Measurements from ENCODE around the gene CLIC4. TPM values are rescaled to one million over a fixed set of nuclear protein-coding genes. Genes with fewer than 3 reads are reported as not detected.
"Not testable (repeated sequence)": the region's sequence is repeated elsewhere in the genome, so short reads cannot be mapped to it uniquely, and the experiment has no call there.

Gene CLIC4
- polyA plus RNA-seq, 1 donor: 119 TPM

DNA sequence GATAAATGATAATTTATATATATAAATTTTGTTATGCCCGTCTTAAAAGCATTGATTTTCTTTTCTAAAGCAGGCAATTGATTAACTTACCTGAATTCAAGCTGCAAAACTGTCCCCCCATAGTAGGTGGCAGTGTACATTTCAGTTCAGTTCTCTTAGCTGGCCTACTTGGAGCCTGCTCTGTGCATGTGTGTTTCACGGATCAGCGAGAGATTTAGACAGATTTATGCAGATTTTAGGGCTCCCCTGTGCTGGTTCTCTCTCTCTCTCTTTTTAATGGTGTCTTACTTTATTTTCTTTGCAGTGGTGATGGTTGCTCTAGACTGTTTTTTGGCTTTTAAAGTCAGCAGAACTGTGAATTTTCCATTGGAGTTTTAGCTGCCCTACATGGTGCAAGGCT lies 30.7 kb downstream of the CLIC4 start:
- DNase-seq: no peak

GRCh38 chr1:24776821-24777220 lies 31.6 kb downstream of the CLIC4 start:
- no peak for DNase-seq

DNA sequence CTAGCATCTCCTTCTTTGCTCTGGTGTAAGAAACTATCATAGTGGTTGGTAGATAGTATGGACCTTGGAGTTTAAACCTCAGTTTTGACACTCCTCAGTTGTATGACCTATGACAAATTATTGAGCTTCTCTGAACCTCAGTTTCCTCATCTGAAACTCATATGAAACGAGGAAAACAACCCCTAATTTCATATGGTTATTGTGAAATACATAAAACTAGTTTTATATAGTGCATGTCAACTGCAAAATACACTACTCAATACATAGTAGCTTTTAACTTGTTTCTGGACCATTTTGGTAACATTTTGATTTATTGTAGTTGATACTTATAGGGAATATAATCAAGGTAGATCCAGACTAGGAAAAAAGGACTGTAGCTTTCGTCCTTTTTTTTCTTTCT lies 32.9 kb downstream of the CLIC4 start:
- DNase-seq: no peak

DNA sequence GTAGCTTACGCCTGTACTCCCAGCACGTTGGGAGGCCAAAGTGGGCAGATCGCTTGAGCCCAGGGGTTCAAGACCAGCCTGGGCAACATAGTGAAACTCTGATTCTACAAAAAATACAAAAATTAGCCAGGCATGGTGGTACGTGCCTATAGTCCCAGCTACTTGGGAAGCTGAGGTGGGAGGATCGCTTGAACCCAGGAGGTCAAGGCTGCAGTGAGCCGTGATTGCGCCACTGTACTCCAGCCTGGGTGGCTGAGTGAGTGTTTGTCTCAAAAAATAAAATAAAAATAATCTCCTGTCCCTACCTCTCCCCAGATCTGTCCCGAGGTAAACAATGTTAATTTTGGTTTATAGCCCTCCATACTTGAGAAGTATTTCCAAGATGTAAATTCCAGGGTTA lies 34.0 kb downstream of the CLIC4 start:
- not testable (repeated sequence) for DNase-seq

- DNase-seq: no peak
Measured at GRCh38 chr1:24779689-24780464, 34.6 kb downstream of the CLIC4 start.

DNA sequence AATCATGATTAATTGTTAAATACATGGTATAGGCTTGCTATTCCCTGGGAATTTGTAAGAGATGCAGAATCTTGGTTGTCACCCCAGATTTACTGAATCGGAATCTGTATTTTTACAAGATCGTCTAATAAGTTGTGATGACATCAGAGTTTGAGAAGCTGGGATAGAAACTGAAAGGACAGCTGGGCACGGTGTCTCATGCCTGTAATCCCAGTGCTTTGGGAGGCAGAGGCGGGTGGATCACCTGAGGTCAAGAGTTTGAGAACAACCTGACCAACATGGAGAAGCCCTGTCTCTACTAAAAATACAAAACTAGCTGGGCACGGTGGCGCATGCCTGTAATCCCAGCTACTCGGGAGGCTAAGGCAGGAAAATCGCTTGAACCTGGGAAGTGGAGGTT lies 35.4 kb downstream of the CLIC4 start:
- not testable (repeated sequence) for DNase-seq

GRCh38 chr1:24782689-24783088 lies 37.4 kb downstream of the CLIC4 start:
- DNase-seq: no peak

DNA sequence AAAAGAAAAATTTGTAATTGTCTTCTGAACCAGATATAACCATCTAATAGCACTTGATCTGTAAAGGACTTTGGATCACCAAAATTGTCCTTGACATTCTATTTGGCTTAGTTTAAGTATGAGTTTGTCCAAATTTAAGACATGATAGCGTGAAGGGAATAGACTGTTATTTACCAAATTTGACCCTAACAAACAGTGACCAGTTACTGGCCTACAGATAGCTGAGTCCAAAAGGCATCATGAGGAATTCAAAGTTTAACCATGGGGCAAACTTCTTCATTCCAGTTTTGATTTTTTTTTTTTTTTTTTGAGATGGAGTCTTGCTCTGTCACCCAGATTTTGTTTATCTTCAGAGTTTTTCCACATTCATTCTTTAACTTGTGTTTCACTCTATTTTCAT lies 38.5 kb downstream of the CLIC4 start:
- no peak for DNase-seq

- DNase-seq: no peak
Measured at GRCh38 chr1:24786191-24786590, 40.9 kb downstream of the CLIC4 start.

DNA sequence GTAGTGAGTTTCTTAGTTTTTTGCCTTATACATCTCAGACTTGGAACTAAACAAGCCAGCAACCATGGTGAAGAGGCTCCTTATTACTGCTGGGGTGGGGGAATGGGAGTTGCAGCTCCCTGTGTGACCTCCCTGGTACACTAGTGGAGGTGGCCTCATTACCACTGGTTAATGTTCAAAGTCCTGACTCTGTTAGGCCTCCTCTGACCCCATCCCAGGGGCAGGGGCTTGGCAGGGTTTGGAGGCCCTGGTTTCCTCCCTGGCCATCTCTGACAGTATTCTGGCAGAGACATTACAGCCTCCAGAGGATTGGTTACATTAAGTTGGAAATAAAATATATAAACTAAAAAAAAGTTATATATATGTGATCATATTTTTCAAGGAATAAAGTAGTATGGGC lies 45.2 kb downstream of the CLIC4 start:
- DNase-seq: no peak

DNA sequence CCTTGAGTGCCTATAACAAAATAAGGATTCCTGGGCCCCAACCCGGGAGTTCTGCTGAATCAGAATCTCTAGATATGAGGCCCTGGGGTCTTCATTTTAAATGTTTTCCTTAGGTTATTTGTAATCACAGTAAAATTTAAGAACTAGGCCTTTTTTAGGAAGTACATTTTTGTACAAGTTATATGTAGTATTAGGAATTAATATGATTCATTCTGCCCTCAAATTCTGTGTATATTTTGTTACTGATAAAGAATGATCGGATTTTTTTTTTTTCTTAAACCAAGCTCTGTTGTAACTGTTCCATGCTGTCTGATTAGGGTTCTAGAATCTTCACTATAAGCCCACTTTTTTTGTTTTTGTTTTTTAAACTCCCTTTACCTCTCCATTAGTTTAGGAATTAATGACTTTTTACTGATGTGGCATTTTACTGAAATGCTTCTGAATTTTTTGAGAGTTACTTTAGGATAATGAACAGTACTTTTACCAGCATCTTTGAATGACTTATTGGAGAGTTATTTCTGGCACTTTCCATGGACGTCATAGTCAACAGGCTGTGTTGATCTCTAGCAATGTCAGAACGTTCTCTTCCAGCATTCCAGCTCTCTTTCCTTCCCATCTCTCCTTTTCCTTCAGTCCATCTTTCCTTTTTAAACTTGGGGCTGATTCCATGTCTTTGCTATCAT lies 48.3 kb downstream of the CLIC4 start:
- no peak for DNase-seq

DNA sequence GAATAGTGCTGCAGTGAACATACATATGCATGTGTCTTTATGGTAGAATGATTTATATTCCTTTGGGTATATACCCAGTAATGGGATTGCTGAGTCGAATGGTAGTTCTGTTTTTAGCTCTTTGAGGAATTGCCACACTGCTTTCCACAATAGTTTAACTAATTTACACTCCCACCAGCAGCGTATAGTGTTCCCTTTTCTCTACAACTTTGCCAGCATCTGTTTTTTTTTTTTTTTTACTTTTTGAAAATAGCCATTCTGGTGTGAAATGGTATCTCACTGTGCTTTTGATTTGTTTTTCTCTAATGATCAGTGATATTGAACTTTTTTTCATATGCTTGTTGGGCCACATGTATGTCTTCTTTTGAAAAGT lies 48.9 kb downstream of the CLIC4 start:
- not testable (repeated sequence) for DNase-seq

GRCh38 chr1:24795236-24795635 lies 50.0 kb downstream of the CLIC4 start:
- no peak for DNase-seq

GRCh38 chr1:24796524-24796923 lies 51.3 kb downstream of the CLIC4 start:
- no peak for DNase-seq

DNA sequence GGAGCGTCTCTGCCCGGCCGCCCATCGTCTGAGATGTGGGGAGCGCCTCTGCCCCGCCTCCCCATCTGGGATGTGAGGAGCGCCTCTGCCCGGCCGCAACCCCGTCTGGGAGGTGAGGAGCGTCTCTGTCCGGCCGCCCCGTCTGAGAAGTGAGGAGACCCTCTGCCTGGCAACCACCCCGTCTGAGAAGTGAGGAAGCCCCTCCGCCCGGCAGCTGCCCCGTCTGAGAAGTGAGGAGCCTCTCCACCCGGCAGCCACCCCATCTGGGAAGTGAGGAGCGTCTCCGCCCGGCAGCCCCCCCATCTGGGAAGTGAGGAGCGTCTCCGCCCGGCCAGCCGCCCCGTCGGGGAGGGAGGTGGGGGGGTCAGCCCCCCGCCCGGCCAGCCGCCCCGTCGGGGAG lies 54.0 kb downstream of the CLIC4 start:
- not testable (repeated sequence) for DNase-seq

DNA sequence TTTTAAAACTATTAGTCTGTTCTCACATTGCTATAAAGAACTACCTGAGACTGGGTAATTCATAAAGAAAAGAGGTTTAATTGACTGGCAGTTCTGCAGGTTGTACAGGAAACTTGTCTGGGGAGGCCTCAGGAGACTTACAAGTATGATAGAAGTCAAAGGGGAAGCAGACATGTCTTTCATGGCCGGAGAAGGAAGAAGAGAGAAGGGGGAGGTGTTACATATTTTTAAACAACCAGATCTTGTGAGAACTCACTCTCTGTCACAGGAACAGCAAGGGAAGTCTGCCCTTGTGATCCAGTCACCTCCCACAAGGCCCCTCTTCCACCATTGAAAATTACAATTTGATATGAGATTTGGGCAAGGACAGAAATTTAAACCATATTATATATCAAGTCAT lies 55.9 kb downstream of the CLIC4 start:
- no peak for DNase-seq

DNA sequence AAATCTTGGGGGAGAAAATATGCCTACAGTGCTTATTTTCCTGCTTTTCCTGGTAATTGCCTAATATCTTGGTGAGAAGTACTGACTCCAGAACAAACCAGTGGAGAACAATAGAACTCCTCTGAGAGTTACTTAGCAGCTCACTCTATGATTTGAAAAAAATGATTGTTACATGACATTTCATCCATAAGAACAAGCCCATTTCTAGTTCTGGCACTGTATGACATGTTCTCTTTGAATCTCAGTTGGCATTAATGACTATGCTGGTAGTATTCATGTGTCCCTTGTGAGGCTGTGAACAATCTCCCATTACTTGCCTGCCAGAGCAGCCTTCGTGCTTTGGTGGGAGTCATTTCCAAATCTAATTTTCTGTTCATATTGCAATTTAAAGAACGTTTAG lies 58.0 kb downstream of the CLIC4 start:
- DNase-seq: no peak

DNA sequence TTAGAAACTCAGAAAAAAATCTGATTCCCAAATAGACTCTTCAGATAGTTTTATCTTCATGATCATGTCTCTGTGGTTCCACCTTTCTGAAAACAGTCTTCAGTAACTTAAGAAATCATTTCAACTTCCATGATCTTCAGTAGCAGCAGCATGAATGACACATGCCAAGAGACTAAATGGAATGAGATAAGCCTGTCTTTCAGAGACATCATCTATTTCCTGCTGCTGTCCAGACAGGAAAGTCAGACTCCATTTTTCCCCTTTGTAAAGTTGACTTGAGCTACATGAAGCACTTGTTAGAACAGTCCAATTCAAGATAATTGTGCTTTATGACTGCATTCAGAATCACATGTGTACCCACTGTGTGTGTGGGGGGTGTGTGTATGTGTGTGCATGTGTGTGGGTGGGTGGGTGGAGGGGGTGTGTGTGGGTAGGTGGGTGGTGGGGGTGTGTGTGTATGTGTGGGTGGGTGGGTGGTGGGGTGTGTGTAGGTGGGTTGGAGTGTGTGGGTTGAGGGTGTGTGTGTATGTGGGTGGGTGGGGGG lies 58.8 kb downstream of the CLIC4 start:
- no peak for DNase-seq

DNA sequence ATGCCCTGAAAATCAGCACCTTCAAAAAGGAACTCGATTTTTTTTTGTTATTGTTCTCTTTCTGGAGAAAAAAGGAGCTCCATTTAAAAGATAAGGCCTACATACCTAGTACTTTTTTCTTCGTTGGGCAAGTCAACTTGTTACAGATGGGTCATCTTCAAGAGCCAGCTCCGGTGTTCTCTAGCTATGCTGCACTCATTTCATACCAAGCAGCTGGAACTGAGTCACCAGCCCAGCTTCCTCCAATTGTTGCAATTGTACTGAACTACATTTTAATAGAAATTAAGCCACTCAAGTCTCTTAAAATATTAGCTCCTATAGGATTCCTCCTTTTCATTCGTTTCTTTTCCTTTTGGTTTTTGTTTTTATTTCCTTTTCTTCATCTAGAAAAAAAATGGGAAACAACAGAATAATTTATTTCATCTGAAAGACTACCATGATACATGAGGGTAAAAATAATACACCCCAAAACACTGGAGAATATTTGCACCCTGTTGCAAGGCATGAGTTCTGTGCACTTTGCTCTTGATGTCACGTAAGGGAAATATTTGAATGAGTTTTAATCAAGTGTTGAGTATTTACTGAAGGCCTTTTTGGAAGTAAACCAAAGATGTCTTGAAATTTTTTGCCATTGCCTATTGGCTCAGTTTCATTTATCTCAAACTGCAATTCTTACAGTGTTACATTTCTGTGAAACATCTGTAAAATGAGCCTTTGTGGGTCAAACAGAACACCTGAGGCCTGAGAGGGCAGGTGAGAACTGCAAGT lies 60.5 kb downstream of the CLIC4 start:
- no peak for DNase-seq

DNA sequence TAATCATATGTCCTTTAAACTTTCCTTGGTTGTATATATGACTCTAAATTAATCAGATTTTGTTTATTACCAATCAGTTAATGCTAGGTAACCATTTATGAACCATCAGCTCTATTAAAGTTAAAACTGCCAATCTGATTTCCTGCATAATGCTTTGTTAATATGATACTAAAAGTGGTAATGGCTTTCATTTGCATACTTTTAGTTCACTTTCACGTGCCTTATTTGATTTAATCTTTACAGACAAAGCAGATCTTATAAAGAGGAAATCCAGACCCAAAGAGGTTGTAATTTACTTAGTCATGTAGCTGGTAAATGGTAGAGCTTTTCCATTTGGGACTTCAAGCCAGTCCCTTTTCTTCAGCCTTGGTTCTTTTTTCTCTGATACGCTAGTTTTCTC lies 61.3 kb downstream of the CLIC4 start:
- no peak for DNase-seq

- not testable (repeated sequence) for DNase-seq
Measured at GRCh38 chr1:24811494-24811893, 66.2 kb downstream of the CLIC4 start.

- DNase-seq: not testable (repeated sequence)
Measured at GRCh38 chr1:24820221-24820620, 75.0 kb downstream of the CLIC4 start.

- no peak for DNase-seq
Measured at GRCh38 chr1:24822887-24823286, 77.6 kb downstream of the CLIC4 start.

Data from hindlimb muscle (tissue), 1 donor.